HG03520 (cell line): ENCODE measurements around the gene KANK4.
A peak's percentile ranks its signal among the peaks of the same experiment; 100 is the strongest.
"Not testable (repeated sequence)": the region's sequence is repeated elsewhere in the genome, so short reads cannot be mapped to it uniquely, and the experiment has no call there.

Experiments
- ATAC-seq: cut with Tn5 transposase; IDR thresholded peaks from one replicate; pipeline ENCODE4 v1.9.1; 2021; ENCODE audit warnings: mild to moderate bottlenecking, moderate library complexity; ENCODE audit not compliant: unreplicated experiment

KANK4 gene

DNA sequence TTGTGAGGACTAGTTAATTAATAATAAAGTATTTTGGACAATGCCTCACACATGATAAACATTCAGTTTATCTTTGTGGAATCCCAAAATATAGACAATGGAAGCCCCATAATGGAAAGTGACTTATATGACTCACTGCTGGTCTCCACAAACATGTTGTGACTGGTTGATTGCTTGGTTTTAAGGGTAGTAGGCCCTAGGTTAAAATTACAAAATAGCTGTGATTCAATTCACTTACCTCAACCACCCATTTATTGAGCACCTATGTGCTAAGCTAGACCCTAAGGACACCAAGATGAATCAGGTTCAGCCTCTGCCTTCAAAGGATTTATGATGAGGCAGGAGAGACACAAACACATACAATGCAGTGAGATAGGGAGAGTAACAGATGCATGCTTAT, 42.4 kb downstream of the KANK4 start:
- no peak for ATAC-seq

GRCh38 chr1:62274496-62275485, 44.4 kb downstream of the KANK4 start:
- no peak for ATAC-seq

DNA sequence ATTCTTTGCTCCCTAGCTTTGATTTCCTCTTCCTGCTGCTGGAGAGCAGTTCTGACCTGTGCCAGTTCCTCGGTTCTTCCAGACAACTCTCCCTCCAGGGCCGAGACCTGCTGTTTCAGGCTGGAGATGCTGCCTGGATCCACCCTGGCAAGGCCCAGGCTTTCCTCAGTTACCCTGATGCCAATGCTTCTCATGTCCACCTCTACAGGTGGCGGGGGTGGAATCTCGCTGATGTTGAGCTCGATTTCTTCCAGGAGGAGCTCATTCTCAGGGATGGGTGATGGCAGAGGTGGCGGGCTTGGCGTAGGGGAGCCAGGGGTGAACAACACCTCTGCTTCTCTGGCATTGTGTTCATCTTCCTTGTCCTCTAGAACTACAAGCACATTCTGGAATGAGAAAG, 45.3 kb downstream of the KANK4 start:
- no peak for ATAC-seq

GRCh38 chr1:62271948-62272728, 47.1 kb downstream of the KANK4 start:
- peak; percentile 90 for ATAC-seq

DNA sequence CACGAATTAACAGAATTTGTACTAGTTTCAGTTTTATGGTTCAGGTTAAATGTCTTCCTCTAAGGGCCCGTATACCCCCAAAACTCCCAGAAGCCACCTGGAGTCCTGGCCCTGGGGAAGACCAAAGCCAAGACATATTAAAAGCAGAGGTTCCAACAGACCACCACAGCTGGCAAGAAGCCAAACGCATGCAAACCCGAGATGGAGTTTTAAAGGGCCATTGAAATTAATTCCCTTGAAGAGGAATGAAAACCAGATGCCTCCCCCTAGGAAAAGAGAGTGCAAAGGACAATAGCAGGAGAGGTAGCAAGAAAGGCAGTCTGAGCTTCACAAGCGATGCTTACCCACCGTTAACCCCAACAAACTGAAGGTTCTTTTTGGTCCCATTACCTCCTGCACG, 48.1 kb downstream of the KANK4 start:
- no peak for ATAC-seq

DNA sequence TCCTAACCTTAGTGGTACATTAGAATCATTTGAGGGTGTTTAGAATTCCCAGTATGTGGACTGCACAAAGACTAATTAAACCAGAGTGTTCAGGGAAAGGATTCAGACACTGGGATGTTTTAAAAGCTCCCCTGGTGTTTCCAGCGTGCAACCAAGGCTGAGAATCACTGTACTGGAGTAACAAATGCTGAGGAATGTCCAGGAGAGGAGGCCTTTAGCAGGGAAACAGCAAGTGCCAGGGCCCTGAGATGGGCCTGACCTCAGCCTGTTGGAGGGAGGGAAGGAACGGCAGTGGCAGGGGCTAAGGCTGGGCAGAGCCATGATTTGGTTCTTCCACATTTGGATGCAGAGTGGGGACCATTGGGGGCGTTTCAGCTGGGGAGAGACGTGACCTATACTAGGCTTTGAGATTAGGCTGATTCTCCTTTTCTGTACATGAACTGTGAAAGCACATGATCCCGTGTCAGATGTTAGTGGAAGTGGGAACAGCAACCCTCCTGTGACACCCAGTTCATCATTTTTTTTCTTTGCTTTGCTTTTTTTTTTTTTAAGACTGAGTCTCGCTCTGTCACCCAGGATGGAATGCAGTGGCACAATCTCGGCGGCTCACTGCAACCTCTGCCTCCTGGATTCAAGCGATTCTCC, 49.3 kb downstream of the KANK4 start:
- no peak for ATAC-seq

DNA sequence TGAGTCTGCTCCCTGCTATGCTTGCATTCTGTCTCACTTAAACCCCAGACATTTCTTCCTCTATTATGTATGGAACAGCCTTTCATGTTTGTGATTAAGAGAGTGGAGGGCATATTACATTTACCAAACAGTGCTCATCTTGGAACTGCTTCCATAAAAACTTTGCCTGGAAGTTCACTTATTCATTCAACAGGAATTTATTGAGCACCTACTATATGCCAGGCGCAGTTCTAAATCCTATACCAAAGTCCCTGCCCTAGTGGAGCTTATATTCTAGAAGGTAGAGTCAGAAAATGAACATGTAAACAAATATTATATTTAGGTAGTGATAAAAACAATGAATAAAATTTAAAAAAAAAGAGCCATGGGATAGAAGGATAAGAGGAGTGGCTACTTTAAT, 49.8 kb downstream of the KANK4 start:
- ATAC-seq: no peak

DNA sequence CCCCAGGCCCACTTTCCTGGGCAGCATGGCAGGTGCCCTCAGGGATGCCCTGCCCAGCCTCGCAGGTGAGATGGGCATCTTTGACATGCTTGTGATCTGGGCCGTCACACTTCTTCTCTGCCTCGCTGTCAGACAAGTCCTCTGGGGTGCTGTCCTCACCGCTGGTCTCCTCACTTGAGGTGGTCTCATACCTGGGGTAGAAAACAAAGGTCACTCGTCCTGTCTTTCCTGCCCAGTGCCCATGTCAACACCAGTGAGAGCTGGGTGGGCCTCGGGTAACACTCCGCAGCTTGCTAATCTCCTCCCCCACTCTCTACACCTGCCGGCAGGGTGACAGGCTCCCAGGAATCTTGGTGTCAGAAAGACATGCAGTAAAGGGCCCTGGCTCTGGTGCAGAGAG, 50.9 kb downstream of the KANK4 start:
- ATAC-seq: no peak

GRCh38 chr1:62265956-62266935, 53.0 kb downstream of the KANK4 start:
- no peak for ATAC-seq

GRCh38 chr1:62263814-62264353, 55.4 kb downstream of the KANK4 start:
- no peak for ATAC-seq

DNA sequence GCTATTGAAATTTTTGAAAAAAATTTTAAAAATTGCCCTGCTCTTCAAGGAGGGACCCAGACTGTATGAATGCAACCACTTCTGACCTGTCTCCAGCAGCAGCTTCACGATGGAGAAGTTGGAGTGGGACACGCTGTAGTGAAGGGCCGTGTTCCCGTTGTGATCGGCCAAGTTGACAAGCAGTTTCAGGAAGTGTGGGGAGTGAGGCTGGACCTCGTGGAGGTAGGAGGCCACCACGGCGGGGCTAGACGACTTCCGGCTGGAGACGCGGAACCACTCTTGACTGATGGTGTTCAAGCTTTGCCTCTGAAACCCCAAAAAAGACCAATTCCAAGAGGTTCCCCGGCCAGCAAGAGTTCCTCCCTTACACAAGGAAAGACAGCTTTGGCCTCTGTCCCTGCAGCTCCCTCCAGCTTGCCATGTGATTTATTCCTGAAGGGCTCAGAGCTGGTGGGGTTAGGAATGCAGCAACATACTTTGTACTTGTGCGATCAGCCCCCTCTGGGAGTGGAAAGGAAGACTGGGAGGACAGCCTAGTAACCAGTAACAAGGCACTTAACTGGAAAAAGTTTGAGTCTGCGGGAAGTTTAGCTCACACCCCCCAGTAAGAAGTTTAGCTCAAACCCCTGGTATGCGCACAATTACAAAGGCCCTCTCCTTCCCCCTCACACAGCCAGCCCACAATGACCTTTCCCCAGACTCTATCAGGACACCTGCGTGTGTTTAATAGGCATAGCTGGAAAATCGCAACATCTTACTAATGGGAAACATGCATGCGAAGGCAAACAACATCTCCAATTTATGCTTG, 56.0 kb downstream of the KANK4 start:
- ATAC-seq: no peak

DNA sequence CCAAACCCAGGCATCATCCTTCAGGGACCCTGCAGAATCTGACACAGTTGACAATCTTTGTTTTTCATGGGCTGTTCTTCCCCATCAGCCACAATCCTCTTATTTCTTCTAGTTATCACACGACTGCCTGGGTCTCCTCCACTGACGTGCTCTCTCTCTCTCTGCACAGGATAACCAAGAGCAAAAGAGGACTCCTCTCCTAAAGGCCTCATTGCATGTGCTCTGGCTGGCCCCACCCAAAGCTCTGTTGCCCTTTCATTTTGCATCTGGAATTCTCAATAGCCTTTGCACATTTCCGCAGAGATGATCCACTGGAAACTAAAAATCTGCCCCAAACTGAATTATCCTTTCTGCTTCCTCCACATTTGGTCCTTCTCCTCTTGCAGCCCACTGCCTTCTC, 58.5 kb downstream of the KANK4 start:
- no peak for ATAC-seq

GRCh38 chr1:62259551-62259950, 59.7 kb downstream of the KANK4 start:
- ATAC-seq: no peak

DNA sequence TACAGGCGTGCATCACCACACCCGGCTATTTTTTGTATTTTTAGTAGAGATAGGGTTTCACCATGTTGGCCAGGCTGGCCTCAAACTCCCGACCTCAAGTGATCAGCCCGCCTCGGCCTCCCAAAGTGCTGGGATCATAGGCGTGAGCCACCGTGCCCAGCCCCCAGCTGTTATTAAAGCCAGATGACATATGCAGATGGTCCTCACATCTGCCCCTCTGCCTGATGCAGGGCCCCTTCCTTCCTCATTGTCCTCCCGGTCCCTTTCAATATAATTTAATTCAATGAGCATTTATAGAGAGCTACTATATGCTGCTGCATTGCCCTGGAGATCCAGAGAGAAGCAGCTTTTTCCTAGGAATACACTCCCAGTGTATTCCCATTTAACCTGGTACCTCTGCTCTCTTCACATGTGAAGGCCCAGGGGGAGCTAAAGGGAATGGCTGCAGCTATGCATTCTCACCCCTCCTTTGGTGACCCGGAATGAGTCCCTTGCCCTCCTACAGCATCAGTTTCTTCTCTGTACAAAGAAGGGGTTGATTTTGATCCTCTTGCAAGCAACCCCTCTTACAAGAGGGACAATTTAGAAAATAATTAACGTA, 69.0 kb downstream of the KANK4 start:
- no peak for ATAC-seq

DNA sequence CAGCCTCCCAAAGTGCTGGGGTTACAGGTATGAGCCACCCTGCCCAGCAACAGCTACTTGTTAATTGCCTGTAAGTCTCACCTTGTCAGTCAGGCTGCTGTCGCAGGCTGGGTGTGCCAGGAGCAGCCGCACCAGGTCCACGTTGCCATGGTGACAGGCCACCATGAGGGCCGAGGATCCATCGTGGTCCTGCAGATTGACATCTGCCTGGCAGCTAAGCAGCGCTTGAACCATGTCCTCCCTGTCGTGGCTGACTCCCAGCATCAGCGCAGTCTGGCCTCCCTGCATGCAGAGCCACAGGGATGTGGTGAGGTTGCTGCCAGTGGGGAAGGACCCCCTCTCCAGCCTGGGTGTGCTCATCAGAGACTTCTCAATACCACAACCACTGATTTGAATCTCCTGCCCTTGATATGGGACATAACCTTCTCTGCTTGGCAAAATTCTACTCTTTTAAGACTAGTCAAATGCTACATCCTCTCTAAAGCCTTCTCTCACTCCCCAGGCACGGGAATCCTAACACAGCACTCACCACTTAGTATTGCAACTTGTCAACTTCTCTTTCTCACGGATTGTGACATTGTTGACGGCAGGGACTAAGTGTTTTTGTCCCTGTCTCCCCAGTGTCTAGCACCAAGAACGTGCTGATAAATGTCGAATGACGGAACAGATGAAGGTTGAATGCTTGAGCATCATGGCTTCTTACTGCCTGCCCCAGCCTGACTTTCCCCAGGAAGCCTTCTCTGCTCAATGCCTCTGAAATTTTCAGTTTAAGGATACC, 71.7 kb downstream of the KANK4 start:
- ATAC-seq: no peak

GRCh38 chr1:62245201-62245600, 74.0 kb downstream of the KANK4 start:
- no peak for ATAC-seq

- ATAC-seq: not testable (repeated sequence)
Observed at GRCh38 chr1:62244380-62244779, 74.9 kb downstream of the KANK4 start.
